BJ (cell line): ENCODE results near the gene PGBD1. TPM values are rescaled to one million over a fixed set of nuclear protein-coding genes. Genes with fewer than 3 reads are reported as not detected.

Source experiments
- CTCF ChIA-PET: fragments of 350-600 bp; formaldehyde crosslinking; extraction: SDS; loops from one replicate; lab custom pipeline; 2021; ENCODE audit warnings: antibody characterized with exemption, inconsistent platforms; lab: Yijun Ruan, JAX
- POLR2A ChIA-PET: fragments of 300-600 bp; sonication (Branson Sonifier 250); formaldehyde crosslinking; extraction: SDS; loops from one replicate; lab custom pipeline; 2021; ENCODE audit warnings: antibody characterized with exemption; lab: Charles Lee
- DNase-seq: peaks from one replicate; pipeline ENCODE4 v3.0.0-alpha.2; 2011; ENCODE audit warnings: low read depth
- H3K27me3 ChIP-seq: 2 replicates; pipeline ENCODE4 v1.6.0; 2011; ENCODE audit warnings: low read length; ENCODE audit not compliant: control insufficient read depth, insufficient read depth
- H3K36me3 ChIP-seq: 2 replicates; pipeline ENCODE4 v1.5.1; 2011; ENCODE audit warnings: low read length; ENCODE audit not compliant: control insufficient read depth, insufficient read depth
- H3K4me3 ChIP-seq: 2 replicates; pipeline ENCODE4 v1.5.1; 2011; ENCODE audit warnings: low read depth, mild to moderate bottlenecking, control low read depth, low read length
- polyA plus RNA-seq: library from polyadenylated mRNA; depleted of rRNA; stranded (reverse); fragments of >200 nt; gene quantifications from 2 replicates; pipeline ENCODE4 v1.2.3, GENCODE V29; 2011
- TF ChIP-seq, protein P1 (sequence below): IDR thresholded peaks from 2 replicates; pipeline ENCODE4 v1.5.1; 2011; ENCODE audit warnings: low read depth, mild to moderate bottlenecking, control low read depth, inconsistent platforms, low read length, moderate library complexity; ENCODE audit not compliant: insufficient read depth

Gene PGBD1
- polyA plus RNA-seq, 1 experiment: 3.1 TPM

DNA sequence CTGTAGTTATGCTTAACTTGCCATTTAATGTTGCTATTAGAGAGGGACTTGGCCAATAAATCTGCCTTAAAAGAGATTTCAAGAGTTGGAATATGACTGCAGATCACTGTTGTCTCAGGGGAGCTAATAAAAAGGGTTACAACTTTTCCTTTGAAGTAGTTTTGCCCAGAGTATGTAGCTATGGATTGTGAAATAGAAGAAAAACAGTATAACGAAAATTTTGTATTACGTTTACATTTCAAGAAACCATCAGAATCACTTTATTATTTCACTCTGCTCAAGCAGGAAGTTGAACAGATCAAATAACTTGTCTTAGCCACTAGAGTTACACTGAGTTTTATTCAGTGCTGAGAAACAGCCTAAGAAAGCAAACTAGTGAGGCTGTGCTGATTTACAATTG, 17.4 kb upstream of the PGBD1 start:
- ChIA-PET CTCF (interaction anchor here (2.8 kb wide), 1 partner anchor 92 kb away, joined by 9 read pairs; no protein-coding TSS in a partner anchor), POLR2A (no interaction called here)
- TF ChIP-seq, protein P1, sequence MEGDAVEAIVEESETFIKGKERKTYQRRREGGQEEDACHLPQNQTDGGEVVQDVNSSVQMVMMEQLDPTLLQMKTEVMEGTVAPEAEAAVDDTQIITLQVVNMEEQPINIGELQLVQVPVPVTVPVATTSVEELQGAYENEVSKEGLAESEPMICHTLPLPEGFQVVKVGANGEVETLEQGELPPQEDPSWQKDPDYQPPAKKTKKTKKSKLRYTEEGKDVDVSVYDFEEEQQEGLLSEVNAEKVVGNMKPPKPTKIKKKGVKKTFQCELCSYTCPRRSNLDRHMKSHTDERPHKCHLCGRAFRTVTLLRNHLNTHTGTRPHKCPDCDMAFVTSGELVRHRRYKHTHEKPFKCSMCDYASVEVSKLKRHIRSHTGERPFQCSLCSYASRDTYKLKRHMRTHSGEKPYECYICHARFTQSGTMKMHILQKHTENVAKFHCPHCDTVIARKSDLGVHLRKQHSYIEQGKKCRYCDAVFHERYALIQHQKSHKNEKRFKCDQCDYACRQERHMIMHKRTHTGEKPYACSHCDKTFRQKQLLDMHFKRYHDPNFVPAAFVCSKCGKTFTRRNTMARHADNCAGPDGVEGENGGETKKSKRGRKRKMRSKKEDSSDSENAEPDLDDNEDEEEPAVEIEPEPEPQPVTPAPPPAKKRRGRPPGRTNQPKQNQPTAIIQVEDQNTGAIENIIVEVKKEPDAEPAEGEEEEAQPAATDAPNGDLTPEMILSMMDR: no peak
- H3K4me3 ChIP-seq: no peak overlapping the region
- no peaks in the 10 kb centered on the region for H3K36me3 ChIP-seq
- H3K27me3 ChIP-seq: no peaks in the 10 kb centered on the region
- DNase-seq: no peak

DNA sequence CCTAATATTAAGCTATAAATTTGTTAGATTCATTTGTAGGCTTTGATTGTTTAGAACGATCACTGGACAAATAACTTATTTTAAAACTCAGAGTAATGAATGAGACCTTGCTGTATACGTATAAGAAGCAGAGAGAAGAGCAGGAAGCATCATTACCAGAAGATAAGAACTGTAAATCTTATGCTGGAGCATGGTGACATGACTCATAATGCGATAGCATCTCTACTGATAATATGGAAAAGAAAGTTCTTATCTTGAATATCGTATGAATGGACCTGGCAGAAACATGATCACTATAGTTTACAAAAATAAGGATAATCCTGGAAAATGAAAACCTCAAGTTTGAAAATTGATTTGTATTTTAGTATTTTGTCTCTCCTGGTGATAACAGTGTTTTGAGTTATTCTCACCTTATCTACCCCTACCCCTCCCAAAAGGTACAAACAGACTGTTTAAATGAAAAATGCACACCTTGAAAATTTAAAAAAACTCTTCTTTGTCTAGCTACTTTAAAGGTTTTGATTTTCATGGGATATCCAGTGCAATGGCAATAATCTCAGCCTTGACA, 16.5 kb upstream of the PGBD1 start:
- H3K36me3 ChIP-seq: no peaks in the 10 kb centered on the region
- no peaks in the 10 kb centered on the region for H3K27me3 ChIP-seq
- CTCF ChIA-PET: interaction anchor here (0.6 to 2.8 kb wide), 4 partner anchors 12 to 1815 kb away, joined by 3 to 9 read pairs (median 4); no protein-coding TSS in a partner anchor
- POLR2A ChIA-PET: no interaction called here
- TF ChIP-seq, protein P1: no peak
- H3K4me3 ChIP-seq: no peak overlapping the region
- DNase-seq: no peak

DNA sequence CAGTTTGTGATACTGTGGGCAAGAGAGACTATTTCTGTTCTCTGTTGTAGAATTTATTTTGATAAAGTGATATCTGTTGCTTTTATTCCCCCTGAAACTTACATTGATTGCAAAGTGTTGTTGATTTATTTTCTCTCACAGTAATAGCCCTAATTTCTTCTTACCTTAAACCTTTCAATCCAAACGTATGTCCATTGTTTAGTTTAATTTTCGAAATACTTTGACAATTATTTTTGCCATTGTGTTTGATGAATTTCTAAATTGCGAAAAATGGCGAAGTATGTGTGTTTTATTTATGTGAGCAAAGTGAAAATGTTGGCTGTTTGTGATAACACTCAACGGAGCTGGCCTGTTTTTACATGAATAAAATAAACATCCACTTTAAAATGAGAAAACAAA, 14.8 kb upstream of the PGBD1 start:
- CTCF ChIA-PET: interaction anchor here (0.7 to 1.6 kb wide), 2 partner anchors 14 to 89 kb away, joined by 3 to 5 read pairs; partner anchors contain the start of gene ZKSCAN4

DNA sequence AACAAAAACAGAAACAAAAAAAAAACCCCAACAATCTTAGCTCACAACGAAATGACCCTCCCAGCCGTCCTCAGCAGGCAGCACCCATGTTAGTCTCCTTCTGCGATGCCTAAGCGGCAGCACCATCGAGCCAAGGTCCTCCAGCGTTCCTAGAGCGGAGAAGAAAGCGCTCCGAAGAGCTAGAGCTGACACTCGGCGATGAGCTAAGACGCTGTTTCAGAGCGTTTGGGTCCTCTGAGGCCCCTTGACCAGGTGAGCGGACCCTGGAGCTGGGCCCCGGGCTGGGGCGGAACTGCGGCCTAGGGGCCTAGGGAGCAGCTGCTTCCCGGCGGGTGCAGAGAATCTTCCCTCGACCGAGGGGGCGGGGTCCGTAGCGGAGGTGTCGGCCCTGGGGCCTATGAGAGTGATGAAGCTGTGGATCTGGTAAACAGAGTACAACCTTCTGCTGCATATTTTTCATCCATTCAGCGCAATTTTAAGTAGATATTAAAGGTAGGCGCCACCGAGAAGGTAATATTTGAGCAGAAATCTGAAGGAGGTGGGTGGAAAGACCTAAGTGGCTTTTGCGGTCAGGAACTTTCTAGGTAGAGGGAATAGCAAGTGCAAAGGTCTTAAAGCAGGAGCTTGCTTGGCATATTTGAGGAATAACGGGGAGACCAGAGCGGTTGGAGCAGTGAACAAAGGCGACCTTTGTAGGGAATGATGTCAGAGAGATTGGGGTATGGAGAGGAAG, 14.2 kb upstream of the PGBD1 start, which contains the start of gene ZSCAN26:
Gene ZSCAN26, plus strand, starts transcription at position 182 of the 733 bp plus-strand sequence. CDS start 4,777 bp downstream, outside the sequence.
- peaks cover 3% of the 10 kb centered on the region; the same call in 1 of the 2 replicates for H3K36me3 ChIP-seq
- CTCF ChIA-PET: interaction anchor here (0.7 to 1.6 kb wide), 2 partner anchors 15 to 89 kb away, joined by 3 to 5 read pairs; partner anchors contain the start of gene ZKSCAN4
- no peak for DNase-seq
- peak within 1 kb of the TSS; percentile 78 for H3K4me3 ChIP-seq
- POLR2A ChIA-PET: interaction anchor here (0.7 to 3.1 kb wide), 3 partner anchors 14 to 89 kb away, joined by 4 to 15 read pairs (median 7); partner anchors contain the start of genes PGBD1 and ZKSCAN4
- H3K27me3 ChIP-seq: no peaks in the 10 kb centered on the region
- TF ChIP-seq, protein P1: no peak

More for the DNA sequence above, 14.8 kb upstream of the PGBD1 start:
- DNase-seq: no peak
- Histone ChIP-seq H3K36me3 (no peaks in the 10 kb centered on the region), H3K4me3 (peak overlapping the region; percentile 78), H3K27me3 (no peaks in the 10 kb centered on the region)
- POLR2A ChIA-PET: interaction anchor here (3.1 kb wide), 1 partner anchor 15 kb away, joined by 15 read pairs; the partner anchor contains the start of gene PGBD1
- TF ChIP-seq, protein P1: no peak

DNA sequence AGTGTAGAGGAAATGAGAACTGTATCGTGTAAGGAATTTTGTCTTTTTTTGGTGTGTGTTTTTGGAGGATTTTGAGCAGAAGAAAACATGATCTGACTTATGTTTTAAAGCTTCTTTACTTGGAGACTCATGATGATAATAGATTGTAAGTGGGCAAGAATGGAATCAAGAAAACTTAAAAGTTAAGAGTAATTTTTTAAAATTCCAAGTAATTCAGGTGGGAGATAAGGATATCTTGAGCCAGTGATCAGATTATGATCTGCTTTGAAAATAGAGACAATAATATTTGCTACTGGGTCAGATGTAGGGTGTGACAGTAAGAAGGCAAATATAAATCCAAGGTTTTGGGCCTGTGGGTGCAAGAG, 13.7 kb upstream of the PGBD1 start:
- TF ChIP-seq, protein P1: no peak
- peaks cover 3% of the 10 kb centered on the region; the same call in 1 of the 2 replicates for H3K36me3 ChIP-seq
- no peak for DNase-seq
- H3K27me3 ChIP-seq: no peaks in the 10 kb centered on the region
- CTCF ChIA-PET: interaction anchor here (1.6 kb wide), 1 partner anchor 88 kb away, joined by 5 read pairs; no protein-coding TSS in a partner anchor
- POLR2A ChIA-PET: interaction anchor here (0.7 to 3.1 kb wide), 3 partner anchors 14 to 89 kb away, joined by 4 to 15 read pairs (median 7); partner anchors contain the start of genes PGBD1 and ZKSCAN4
- peak overlapping the region; percentile 78 for H3K4me3 ChIP-seq
